ENCODE results near the gene CD80.
"Not testable (repeated sequence)": the region's sequence is repeated elsewhere in the genome, so short reads cannot be mapped to it uniquely, and the experiment has no call there.

CD80 gene

GRCh38 chr3:119559441-119559963 lies at the start of gene CD80:
Gene CD80, minus strand, starts transcription at chr3:119559614. Its CDS starts 1,886 bp downstream, at chr3:119557728.
- no peak for DNase-seq

DNA sequence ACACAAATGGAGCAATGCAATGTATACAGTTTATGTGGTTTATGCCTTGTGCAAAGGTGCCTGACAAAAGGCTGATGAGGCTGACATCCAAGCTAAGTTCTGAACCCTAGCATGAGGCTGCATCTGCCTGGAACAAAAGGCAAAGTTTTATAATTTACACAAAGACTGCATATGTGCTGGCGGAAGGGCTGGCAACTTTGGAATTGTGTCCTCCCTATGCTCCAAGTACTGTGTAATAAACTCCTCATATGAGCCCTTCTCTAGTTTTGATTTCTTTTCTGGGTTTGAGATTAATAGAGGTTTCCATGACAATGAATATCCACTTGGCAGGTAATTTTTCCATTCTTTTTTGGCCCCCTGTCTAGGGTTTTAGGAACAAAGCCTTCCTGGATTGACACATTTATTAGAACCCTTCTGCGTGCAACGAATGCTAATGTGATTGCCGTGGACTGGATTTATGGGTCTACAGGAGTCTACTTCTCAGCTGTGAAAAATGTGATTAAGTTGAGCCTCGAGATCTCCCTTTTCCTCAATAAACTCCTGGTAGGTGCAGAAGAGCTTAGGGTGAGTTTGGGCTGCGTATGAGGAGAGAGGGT lies 49.1 kb upstream of the CD80 start:
- DNase-seq: no peak

- no peak for DNase-seq
Observed at GRCh38 chr3:119604878-119605277, 45.5 kb upstream of the CD80 start.

GRCh38 chr3:119602676-119603075 lies 43.3 kb upstream of the CD80 start:
- DNase-seq: no peak

GRCh38 chr3:119601154-119601553 lies 41.7 kb upstream of the CD80 start:
- no peak for DNase-seq

DNA sequence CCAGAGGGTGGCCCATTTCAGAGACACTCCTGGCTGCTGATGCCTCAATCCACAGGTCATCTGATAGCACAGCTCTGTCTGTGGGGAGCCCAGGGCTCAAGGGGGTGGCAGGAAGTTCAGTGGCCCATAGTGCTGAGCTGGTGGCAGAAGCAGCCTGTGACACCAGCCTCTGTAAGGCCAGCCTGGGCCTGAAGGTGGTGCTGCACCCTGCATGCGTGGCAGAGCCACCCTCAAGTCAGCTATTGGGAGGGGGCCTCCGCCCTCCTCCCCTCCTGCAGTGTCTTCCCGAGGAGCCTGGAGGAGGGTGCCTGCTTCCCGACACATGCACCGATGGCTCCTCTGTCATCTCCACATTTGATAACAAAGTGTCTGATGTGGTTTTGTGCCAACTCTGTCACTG lies 41.3 kb upstream of the CD80 start:
- DNase-seq: no peak

DNA sequence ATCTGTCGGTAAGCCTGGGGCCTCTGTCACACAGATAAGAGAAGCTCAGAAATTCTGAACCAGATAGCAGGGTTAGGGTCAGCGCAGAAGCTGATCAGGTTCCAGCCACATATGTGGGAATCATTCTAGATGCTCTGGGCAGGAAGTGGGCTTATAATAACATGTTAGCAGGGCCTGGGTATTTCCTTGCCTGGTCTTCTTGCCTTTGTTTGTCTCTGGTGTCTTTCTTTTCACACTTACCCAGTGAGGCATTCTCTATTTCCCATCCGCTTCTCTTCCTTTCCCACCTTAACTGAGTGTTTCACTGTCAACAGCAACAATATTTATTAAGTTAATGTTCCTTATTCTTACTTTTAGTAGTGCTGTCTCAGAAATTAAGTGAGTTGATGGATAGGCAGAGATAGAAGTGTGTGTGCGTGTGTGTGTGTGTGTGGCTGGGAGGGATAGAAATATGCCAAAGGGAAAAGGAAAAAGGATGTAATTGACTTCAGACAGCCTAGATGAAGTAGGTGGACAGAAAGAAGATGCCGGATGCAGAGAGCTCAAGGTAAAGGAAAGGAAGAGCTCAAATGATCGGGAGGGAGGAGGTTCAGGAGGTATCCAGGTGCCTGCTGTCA lies 40.3 kb upstream of the CD80 start:
- no peak for DNase-seq

DNA sequence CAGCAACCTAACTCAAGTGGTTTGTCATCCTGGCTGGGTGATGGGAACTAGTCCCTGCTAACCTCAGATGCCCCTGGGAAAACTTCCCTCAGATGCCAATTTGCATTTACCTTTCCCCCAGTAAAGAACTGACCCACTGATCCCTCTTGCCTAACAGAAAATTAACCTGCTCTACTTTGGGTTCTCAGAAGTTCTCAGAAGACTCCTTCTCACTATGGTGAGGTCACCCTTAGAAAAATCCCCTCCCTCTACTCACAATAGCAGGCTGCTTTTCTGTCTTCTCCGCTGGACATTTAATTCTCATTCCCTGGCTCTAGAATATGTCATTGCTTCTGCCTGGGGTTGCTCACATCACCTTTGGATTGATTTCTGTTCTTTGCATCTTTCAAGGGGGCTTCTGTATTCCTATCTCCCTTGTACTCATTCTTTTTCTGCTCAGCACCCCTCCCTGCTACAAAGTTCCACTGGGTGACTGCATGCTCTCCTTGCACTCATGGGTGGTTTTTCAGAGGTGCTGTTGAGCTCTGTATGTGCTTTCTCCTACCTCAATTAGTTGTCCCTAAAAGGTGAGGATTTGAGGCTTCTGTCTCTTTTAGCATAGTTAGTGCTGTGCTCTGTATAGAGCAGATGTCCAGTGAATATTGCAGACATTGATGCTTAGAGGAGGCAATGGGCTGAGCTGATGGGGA lies 39.1 kb upstream of the CD80 start:
- DNase-seq: no peak

DNA sequence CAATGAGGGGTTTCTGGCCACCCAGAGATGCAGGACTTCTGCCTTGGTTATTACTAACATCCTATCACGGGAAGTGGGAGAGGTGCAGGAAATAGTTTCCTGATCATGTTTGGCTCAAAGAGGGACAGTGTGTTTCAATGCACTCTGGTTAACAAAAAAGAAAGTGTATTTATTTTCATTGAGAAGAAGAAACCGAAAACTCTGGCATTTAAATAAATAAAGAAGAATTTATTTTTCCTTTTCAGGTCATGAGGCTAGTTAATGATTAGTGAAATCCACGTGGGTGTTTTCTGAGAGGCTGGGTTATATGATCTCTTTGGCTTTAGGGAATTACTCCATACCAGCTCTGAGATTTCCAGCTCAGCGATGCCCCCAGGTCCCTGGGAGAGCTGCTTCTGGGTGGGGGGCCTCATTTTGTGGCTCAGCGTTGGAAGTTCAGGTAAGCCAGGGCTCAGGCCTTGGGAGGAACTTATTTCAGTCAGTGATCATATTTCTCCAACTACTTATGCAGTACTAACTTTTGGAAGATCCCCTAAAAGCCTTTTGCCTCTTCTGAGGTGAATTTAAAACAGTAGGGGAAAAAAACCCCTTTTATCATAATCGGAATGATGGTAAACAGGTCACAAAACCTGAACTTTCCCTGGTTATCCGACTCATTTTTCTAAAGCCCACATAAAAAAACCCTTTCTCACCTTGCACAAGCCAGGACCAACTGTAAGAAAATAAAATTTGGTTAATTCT lies 38.3 kb upstream of the CD80 start, which contains the start of gene PLA1A:
TSS of gene PLA1A (plus strand) at position 338 of the 741 bp plus-strand sequence. CDS start at position 367, 29 bp downstream.
- DNase-seq: no peak

GRCh38 chr3:119596398-119596797 lies 37.0 kb upstream of the CD80 start:
- no peak for DNase-seq

- DNase-seq: no peak
Observed at GRCh38 chr3:119595639-119596334, 36.4 kb upstream of the CD80 start.

DNA sequence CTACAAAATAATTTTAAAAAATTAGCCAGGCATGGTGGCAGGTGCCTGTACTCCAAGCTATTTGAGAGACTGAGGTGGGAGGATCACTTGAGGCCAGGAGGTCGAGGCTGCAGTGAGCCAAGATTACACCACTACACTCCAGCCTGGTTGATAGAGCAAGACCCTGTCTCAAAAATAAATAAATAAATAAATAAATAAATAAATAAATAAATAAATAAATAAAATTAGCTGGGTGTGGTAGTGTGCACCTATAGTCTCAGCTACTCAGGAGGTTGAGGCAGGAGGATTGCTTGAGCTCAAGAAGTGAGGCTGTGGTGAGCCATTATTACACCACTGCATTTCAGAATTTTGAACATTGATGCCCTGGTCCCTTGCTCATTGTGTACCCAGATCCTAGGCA lies 35.5 kb upstream of the CD80 start:
- not testable (repeated sequence) for DNase-seq

DNA sequence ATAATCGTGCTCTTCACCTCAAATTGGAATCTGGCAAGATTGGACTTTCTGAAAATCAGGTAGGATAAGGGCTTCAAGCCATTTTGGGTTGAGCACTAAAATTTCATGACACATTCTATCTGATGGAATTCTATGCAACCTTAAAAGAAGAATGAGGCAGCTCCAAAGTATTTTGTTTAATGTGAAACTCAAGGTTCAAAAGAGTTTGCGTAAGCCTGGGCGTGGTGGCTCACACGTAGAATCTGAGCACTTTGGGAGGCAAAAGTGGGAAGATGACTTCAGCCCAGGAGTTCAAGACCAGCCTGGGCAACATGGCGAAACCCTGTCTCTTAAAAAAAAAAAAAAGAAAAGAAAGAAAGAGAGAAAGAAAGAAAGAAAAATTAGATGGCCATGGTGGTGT lies 34.7 kb upstream of the CD80 start:
- DNase-seq: no peak

GRCh38 chr3:119592861-119593260 lies 33.4 kb upstream of the CD80 start:
- DNase-seq: no peak

GRCh38 chr3:119590706-119591105 lies 31.3 kb upstream of the CD80 start:
- DNase-seq: no peak

GRCh38 chr3:119589102-119589773 lies 29.8 kb upstream of the CD80 start:
- no peak for DNase-seq

- DNase-seq: no peak
Observed at GRCh38 chr3:119588112-119588511, 28.7 kb upstream of the CD80 start.

- DNase-seq: no peak
Observed at GRCh38 chr3:119586733-119587172, 27.3 kb upstream of the CD80 start.

- no peak for DNase-seq
Observed at GRCh38 chr3:119585856-119586570, 26.6 kb upstream of the CD80 start.

GRCh38 chr3:119585208-119585607 lies 25.8 kb upstream of the CD80 start:
- DNase-seq: no peak

DNA sequence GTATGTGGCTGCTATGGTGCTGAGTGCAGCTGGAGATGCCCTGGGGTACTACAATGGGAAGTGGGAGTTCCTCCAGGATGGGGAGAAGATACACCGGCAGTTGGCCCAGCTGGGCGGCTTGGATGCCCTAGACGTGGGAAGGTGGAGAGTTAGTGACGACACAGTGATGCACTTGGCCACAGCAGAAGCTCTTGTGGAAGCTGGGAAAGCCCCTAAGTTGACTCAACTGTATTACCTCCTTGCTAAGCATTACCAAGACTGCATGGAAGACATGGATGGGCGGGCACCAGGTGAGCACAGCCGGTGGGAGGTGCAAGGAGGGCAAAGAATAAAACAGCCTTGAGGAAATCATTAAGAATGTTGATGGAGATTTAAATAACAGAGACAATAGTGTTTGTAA lies 22.8 kb upstream of the CD80 start:
- no peak for DNase-seq

Data from NCI-H2081 treated with DMSO at 0.1 percent for 48 hours (cell line).